GM18870 (cell line): Measurements from ENCODE around the gene CRYZL1.
"Not testable (repeated sequence)": the region's sequence is repeated elsewhere in the genome, so short reads cannot be mapped to it uniquely, and the experiment has no call there.

Experiments used
- ATAC-seq: cut with Tn5 transposase; IDR thresholded peaks from one replicate; pipeline ENCODE4 v1.9.1; 2021; ENCODE audit warnings: moderate library complexity; ENCODE audit not compliant: unreplicated experiment

CRYZL1 gene

DNA sequence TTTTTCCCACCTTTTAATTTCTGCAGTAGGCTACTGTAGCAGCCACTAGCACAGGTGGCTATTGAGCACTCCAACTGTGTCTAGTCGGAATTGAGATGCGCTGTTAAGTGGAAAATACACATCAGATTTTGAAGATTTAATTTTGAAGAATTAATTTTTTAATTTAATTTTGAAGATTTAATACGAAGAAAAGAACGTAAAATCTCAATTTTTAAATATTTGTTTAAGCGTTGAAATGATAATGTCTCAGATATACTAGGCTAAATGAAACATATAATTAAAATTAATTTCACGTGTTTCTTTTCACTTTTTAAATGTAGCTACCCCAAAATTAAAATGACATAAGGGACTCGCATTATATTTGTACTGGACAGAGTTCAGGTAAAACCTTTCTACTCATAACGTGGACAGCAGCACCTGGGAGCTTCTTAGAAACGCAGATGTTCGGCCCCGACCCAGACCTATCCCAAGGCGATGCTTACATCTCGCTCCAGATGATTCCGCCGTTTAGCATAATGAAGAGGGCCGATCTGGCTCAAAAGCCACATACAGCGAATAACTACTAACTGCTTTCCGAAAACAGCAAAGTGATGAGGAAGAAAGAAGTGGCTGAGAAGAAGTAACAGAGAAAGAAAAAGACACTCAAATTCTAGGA is 717 bp downstream of the CRYZL1 start:
- no peak for ATAC-seq

DNA sequence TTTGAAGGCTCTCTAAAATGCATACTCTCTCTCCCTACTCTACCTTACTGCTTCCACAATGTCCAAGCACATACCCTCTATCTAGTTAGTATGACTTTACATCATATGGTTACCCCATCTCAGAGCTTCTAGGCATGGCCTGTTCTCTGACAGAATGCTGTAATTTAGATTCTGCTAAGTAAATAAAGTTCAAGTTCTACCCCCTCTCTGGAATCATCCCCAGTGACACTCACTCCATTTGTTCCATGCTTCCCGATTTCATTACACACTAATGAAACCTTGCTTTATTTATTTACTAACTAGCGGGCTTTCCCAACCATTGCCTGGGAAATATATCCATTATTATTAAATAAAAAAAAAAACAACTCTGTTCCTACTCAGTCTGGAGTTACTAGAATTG is 7.3 kb downstream of the CRYZL1 start:
- no peak for ATAC-seq

DNA sequence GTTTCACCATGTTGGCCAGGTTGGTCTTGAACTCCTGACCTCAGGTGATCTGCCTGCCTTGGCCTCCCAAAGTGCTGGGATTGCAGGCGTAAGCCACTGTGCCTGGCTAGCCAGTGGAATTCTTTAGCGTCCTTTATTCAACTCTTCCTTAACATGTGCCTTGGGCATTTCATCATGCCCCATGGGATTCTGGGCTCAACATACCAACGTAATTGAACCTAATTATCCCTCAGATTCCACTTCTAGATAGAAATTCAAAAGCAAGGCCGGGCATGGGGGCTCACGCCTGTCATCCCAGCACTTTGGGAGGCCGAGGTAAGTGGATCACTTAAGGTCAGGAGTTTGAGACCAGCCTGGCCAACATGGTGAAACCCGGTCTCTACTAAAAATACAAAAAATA is 15.4 kb downstream of the CRYZL1 start:
- not testable (repeated sequence) for ATAC-seq

DNA sequence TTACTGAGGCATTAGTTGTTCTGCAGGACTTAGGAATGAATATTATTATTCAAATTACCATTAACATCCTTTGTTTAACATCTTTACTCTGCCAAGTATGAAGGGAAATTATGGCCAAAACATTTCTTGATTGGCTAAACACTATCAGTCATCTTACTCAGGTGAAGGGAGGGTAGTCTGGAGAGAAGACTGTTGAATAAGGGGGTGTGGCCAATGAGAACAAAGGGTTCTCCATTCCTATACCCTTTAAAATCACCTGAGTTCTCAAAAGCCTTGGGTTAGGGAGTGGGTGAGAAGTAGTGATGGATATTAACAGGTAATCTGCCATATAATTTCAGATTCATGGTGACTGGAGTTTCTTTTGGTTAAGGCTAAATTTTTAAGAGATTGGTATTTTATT is 19.3 kb downstream of the CRYZL1 start:
- ATAC-seq: no peak

DNA sequence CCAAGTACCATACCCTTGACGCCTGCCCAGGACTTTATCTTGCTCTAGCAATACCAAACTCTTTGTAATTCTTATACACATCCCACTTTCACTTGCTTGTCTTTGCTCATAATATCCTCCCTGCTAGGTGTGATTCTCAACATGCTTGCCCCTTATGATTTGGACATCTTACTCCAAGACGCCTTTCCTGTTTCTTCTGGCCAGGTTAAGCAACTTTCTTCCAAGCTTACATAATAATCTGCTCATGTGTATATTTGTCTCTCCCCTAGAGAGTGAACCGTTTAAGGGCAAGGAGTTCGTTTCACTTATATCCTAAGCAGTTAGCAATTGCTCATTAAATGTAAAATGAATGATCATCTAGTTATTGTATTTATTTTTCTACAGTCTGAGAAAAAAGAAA is 21.8 kb downstream of the CRYZL1 start:
- ATAC-seq: no peak

DNA sequence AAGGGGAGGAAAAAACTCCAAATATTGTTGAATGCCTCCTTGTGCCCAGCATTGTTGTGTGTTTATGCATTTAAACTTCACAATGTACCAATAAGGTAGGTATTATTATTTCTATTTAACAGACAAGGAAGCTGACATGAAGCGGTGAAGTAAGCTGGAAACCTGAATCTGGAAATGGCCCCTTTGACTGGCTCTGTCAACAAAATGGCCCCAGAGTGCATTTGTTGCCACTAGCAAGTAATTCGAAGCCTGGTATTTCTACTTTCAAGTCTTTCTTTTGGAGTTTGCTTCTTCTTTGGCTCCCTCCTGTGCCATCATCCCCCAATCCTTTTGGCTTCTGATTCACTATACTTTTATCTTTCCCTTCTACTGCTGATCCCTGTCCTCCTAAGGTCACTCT is 23.1 kb downstream of the CRYZL1 start:
- no peak for ATAC-seq

DNA sequence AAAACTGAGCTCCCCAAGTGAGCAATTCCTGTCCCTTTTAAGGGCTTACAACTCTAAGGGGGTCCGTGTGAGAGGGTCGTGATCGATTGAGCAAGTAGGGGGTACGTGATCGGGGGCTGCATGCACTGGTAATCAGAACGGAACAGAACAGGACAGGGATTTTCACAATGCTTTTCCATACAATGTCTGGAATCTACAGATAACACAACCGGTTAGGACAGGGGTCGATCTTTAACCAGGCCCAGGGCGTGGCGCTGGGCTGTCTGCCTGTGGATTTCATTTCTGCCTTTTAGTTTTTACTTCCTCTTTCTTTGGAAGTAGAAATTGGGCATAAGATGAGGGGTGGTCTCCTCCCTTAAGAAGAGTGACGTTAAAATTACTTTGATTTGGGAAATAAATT is 24.0 kb downstream of the CRYZL1 start:
- not testable (repeated sequence) for ATAC-seq

DNA sequence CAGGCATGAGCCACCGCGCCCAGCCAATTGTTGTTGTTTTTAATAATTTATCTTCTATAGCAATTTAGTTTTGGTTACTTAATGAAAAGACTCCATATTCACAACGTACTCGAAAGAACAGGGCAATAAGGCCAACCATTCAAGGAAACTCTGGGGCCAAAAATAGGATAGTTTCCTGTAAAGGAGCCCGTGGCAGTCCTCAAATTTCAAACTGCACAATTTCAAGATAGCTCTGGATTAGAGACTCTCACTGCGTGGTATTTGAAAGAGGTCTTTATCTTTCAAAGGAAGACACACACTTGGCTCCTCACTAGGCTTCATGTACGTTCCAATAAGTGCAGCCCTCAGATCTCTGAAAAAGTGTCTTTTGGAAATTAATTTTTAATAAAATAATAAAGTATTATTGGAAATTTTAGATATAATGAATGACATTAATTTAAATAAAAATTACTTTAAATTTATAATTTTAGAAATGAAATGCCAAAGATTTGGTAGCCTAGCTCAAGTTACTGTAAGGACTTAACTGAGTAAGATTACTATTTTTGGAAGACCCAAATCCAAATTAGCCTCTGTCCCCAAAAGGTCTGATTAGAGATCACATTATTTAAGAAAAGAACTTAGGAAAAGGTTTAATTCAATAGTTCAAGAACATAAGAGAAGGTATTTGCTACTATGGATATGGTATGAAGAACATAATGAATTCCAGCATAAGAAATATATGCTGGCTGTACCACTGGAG is 30.4 kb downstream of the CRYZL1 start:
- ATAC-seq: no peak

DNA sequence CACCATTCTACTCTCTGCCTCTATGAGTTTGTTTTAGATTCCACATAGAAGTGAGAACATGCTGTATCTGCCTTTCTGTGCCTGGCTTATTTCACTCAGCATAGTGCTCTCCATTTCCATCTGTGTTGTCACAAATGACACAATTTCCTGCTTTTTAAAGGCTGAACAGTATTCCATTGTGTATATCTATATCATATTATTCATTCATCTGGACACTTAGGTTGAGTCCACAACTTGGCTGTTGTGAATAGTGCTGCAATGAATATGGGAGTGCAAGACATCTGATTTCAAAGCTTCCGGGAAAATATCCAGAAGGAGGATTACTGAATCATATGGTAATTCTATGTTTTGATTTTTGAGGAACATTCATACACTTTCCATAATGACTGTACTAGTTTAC is 33.0 kb downstream of the CRYZL1 start:
- no peak for ATAC-seq

DNA sequence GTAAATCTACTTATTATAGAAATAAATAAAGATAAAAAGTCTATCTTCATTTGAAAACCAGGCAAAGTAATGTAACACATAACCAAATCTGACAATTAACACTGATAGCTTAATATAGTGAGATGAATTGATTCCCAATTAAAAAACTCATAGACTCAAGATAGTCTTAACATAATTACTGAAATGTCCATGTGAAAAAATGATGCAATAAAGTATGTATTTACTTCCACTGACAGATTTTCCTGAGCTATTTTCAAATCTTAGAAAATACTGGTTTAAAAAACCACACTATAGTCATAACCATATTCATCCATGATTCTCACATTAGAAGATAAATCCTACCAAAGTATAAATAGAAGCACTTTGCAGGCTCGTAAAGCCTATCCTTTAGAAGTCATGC is 43.5 kb downstream of the CRYZL1 start:
- no peak for ATAC-seq

DNA sequence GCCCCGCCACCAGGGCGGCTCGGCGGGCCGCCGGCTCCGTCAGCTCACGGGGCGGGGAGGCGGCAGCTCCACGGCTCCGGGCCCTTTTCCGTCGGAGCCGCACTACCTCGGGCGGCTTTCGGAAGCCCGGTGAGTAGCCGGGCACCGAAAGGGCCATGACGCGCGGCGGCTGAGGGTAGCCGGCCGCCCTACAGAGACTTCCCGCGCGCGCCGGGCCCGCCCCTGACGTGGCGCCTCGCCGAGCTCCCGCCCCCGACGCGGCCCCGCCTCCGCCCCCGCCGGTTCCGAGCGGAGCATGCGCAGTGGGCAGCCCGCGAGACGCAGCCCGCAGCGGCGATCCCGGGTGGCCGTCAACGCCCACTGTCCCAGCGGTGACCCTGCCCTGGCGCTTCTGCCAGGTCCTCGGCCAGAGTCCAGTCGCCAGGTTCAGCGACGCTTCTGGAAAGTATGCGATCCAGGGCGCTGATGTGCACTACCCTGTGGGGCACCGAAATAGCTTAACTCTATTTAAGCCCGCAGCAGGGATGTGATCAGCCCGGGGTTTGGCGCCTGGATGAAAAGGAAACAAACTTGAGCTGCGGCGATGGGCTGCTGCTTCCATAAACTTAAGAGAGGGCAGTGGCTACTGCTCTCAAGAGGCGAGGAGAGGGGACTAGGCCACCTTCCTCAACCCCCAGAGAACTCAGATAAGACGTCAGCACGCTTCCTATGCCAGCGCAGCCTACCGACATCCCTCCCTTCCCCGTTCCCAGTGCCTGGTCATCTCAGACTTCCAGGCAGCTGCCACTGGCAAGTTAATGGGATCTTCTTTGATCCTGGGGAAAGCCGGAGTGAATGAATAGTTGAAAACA is 52.8 kb downstream of the CRYZL1 start, which contains the start of gene DONSON:
DONSON (minus strand) TSS at position 200 of the 851 bp plus-strand sequence; CDS start at position 157, 43 bp downstream.
- ATAC-seq: peak; percentile 55

DNA sequence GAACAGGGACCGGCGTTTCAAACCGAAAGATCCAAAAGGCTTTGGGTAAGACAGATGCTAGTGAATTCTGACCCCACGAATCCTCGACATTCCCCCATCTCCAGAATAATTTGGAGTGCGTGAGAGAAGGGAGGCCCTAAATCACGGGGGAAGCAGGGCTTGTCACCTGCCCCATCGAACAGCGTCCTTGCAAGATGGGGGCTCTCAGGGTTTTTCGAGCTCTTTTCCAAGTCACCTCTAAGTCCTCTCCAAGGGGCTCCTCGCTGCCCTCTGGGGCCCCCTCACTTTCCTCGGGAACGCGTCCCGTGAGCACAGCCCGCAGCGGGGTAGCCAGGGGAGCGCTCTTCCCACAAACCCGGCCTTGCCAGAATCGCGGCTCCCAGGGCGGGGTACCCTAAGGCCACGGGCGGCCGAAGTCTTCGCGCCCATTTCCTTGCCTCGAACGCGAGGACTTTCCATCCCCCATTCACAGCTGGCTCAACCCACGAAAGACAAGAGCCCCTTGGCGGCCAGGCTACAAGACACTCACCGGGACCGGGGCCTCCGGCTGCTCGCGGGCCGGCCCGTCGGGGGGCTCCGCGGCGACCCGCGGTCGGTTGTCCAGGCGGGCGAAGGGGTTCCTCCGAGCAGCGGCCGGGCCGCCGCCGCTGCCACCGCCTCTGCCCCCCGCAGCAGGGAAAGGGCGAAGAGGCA is 53.6 kb downstream of the CRYZL1 start:
- ATAC-seq: peak; percentile 6

DNA sequence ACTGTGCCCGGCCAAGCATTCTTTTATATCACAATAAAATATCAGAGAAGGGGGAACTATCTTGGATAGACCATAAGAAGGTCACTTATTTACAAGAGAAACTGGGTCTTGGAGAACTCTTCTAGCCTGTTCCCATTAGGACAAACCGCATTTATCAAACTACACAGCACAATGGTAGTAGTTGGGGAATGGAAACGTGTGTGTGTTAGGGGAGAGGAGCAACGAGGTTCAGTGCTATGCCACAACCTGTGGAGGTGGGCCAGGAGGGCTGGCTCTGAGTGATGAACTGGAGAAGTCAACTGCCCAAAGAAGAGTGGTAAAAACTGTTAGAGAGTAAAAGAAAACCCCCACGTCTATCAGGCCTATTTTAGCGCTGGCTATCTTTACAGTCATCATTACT is 54.6 kb downstream of the CRYZL1 start:
- ATAC-seq: no peak

DNA sequence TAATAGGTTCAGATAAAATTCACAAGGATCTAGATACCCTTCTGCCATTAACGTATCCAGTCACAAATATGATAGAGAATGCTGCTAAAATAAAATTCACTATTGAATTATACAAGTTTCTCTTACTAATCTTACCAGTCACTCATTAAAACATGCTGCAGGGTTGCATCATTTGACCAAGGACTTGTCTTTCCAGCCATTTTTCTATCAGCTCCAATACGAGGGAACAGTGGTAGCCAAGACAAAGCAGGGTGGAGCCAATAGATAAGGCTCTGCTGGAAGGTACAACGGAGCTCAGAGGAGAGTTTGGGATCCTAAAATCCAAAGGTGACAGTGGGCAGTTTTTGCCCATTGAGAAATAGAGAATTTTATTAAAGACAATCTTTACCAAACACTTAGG is 57.1 kb downstream of the CRYZL1 start:
- no peak for ATAC-seq

DNA sequence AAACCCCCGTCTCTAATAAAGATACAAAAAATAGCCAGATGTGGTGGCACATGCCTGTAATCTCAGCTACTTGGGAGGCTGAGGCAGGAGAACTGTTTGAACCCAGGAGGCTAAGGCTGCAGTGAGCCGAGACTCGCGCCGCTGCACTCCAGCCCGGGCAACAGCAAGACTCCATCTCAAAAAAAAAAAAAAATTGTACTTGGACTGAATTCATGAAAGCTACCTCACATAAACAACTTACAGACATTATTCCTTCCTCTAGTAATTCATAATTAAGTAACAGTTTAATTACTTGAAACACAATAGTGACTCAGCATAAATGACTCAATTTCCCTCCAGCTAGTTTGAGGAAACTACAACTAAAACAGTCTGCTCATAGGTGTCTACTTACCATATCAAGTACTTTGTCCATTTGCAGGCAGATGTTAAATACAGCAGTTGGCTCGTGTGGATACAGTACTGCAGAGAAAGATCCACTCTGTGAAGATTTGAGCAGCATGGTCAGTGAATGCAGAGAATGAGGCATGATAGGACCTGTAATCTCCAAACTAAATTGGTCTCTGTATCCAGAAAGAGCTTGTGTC is 62.5 kb downstream of the CRYZL1 start:
- no peak for ATAC-seq

DNA sequence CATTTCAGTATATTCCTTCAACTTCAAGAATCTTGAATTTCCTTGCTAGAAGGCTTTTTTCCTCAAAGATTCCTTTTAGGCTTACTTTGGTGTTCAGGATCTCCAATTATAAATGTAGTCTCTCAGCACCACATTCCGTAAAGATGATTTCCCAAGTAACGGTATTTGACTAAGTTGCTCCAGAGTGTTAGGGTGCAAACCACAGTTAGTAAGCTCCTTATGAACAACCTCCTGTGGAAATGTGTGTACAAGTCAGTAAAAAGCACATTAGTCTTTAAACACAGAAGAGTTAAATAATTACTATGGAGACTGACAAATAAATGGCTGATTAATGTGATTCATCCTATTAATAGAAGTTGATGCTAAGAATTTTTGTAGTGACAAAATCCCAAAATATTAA is 63.3 kb downstream of the CRYZL1 start:
- no peak for ATAC-seq

DNA sequence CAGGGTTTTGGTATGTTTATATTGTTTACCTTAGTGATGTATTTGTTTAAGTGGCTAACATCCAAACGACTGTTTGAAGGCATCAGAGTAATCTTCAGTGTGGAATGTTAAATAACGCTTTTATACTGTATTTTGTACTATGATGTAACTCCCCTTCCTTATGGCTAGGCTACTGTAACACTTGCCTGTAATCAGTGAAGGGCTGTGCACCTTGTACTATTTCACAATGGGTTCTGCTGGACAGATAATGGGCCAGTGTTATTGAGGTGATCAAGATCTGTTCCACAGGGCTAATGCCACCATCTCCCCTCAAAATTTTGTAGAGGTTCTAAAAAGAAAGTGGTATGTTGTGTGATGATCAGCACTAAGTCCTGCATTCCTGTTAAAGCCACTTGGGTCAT is 64.8 kb downstream of the CRYZL1 start:
- ATAC-seq: not testable (repeated sequence)

DNA sequence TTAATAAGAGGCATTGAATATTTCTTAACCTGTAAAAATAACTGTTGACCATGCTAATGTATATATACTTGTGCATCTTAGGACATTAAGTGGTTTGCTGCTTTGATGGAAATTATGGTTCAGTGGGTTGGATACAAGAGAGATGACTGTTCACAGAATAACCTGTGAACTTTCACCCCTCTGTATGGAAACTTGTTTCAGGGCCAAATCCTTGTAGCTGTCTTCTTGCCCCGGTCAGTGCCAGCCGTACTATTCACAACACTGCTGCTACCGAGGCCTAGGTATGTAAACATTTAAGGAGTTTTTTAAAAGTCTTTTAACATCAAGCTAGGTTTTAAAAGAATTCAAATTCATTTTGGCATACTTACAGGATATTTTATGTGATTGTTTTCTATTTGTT is 69.2 kb downstream of the CRYZL1 start:
- ATAC-seq: no peak

DNA sequence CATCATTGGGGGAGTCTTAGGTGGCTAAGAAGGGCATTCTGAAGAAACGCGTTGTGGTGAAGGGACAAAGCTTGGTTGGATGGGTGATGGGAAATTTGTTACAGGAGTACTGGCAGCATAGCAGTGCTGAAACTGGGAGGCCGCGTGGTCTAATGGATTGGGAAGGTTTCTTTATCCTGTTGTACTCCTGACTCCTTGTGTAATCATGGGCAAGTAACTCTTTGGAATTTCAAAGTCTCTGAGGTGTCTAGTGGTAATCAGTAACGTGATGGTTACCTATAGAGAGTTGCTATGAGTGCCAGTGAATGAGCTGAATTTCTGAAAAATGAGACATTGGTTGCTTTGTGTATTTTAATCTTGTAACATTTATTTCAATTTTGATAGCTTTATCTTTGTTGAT is 71.5 kb downstream of the CRYZL1 start:
- no peak for ATAC-seq

DNA sequence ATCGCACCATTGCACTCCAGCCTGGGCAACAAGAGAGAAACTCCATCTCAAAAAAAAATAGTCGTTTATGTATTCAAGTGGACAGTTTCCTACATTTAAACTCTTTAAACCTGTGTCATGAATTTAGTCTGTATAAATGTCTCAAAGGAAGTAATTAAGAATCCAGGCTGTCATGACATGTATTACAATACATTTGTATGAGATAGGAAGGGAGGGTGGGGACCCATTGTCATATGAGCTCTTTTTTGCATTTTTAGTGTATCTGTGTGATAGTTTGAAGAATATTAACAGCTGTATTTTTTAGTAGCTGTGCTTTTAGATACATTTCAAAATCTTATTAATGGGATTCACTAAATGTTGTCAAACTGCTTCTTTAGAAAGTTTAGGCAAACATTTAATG is 73.1 kb downstream of the CRYZL1 start:
- no peak for ATAC-seq

DNA sequence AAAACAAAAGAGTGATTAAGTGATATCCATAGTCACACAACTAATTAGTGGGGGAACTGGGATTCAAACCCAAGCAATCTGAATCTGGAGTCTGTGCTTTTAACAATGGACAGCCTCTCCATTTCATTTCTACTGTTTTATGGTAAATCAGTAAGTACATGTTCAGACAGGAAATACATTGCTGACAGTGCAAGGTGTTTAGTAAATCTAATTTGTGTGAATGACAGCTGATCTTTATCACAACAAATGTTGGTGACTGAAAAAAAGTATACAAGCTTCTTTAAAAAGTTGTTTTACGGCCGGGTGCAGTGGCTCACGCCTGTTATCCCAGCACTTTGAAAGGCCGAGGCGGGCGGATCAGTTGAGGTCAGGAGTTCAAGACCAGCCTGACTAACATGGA is 73.6 kb downstream of the CRYZL1 start:
- ATAC-seq: no peak
